HG03460 (cell line): ENCODE results near the gene HPX.

Experiments
- ATAC-seq: cut with Tn5 transposase; IDR thresholded peaks from one replicate; pipeline ENCODE4 v1.9.1; 2021; ENCODE audit not compliant: unreplicated experiment

Gene HPX

GRCh38 chr11:6418557-6419008, 22.2 kb downstream of the HPX start:
- ATAC-seq = no peak

DNA sequence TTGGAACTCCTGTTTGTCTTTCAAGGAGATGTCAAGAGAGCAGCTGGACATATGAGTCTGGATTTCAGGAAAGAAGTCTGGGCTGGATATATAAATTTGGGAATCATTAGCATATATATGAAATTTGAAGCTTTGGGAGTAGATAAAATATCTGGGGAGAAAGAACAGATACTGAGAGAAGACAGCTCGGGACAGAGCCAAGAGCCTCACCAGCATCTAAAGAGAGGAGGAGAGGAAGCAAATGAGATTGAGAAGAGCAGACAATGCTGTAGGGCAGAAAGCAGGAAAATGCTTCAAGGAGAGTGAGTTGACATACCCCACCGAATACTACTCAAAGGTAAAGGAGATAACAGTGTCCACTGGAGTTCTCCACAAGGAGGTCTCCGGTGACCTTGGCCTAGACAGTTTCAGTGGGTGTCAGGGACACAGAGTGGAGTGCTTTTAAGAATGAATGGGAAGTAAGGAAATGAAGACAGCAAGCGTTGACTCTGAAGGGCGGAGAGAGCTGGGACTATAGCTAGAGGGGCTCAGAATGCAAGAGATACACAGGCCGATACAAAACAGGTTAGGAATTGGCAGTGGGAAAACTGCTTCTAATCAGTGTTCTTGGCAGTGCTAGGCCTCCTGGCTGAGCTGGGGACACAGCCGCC, 22.8 kb downstream of the HPX start:
- no peak for ATAC-seq

GRCh38 chr11:6415797-6416196, 25.0 kb downstream of the HPX start:
- ATAC-seq = no peak

DNA sequence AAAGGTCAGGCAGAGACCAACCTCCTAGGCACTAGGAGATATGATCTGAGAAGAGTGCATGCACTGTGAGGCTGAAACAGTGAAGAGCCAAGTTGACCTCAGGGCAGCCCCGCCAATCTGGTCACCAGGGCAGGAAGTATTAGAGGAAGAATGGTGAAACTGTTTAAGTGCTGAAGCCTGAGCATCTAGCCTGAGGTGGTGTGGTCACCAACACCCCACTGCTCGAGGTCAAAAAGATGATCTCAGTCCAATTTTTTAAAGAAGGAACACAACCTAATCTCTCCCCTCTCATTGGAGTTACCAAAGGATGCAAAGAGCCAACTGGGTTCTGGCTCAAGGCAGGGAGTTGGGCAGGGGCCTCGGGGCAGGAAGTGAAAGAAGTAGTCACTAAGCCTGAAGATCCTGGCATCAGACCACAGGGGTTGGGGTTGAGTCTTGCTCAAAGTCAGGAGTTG, 25.9 kb downstream of the HPX start:
- peak; percentile 45 for ATAC-seq

GRCh38 chr11:6413791-6414201, 27.0 kb downstream of the HPX start:
- no peak for ATAC-seq

DNA sequence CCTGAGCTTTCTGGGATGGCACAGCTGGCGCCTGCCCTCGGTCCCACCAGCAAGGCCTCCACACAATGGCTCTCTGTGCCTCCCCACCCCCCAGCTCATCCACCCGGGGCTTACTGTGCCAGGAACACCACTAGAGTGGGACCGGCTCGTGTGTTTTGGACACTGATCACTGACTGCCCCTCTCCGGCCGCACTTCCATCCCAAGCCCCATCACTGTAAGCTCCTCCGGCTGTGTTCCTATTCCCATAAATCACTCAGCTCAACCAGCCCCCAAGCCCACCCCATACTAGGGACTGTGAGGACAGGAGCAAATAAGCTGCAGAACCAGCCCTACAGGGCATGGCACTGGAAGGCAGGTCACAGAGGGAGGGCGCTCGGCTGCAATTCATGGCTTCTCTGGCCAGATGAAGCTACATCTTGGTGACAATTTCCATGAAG, 29.2 kb downstream of the HPX start:
- no peak for ATAC-seq

DNA sequence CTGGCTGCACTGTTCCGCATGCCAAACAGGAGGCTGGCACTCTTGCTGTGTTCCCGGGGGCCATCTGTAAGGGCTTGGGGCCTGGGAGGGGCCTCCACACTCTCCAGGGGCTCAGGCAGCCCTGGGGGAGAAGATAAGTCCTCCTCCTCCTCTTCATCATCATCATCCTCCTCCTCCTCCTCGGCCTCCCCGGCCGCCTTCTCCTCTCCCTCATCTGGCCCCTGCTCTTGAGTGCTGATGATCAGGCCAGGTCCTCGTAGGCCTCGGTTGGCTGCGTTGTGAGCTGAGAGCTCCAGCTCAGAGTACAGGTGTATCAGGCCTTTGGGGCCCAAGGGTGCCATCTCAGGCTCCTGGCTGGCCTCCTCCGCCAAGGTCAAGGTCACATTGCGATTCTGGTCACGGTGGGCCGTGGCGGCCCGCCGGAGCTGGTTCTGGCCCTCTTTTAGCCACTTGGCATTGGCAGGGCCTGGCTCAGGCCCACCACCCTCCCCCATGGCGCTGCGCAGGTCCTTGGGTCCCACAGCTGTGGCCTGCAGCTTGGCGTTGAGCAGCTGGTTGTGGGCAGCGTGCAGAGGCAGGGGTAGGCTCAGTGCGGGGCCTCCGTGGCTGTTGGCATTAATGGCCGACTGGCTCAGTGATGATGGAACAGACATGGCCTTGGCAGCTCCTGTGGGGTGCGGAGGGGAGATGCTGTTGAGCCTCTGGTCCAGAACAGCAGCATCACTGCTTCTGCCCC, 29.9 kb downstream of the HPX start:
- no peak for ATAC-seq

DNA sequence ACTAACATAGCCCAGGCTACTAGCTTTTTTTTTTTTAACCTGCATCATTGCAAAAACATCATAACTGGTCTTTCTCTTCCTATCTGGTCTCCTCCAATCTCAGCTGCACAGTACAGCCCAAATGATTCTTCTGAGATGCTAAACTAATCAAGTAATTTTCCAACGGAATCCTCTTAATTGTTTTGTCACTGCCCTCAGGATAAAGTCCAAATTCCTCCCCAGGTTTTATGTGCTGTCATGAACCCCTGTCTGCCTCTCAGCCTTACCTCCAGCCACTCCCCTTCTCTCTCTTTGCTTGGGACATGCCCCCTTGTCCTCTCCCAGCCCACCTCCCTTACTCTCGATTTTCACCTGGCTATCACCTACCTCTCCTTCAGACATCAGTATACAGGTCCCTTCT, 34.4 kb downstream of the HPX start:
- ATAC-seq = no peak

DNA sequence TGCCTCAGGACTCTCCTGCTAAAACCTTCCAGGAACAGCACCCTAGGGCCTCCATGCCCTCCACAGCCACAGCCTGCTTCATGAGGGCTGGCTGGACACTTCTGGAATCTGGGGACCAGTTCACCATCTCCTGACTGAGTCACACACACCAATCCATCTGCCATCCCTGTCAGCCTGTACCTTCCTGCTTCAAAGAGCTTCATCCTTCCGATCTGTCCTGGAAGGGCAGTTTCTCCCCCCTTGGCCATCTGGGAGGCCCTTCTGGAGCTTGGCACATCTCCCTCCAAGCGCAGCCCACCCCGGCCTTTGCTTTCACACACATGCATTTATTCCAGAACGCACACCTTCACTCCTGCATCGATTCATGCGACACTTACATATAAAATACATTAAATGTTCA, 34.9 kb downstream of the HPX start:
- ATAC-seq = no peak

DNA sequence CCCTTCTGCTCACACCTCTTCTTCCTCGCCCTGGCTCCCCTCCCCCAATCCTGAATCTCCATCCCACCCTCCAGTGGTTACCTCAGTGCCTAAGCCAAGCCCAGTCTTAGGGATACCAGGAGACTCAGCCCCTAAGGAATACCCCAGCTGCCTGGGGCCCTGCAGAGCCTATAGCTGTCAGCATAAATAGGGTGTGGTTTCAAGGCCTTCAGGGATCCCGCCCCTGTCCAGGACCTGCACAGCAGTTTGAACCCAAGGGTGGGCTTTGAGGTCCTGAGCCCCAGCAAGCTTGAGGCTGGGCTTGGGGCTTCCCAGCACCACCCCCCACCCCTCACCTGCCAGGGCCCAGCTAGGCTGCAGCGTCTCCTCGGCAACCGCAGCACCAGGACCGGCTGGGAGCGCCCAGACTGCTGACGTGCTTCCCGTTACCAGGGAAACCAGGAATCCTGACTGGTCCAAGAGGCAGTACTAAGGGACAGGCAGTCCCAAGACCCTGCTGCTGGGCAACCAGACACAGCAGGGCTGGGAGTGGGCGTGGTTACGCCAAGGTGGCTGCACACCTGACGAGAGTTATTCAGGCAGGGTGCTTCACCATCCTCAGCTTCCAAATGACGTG, 35.6 kb downstream of the HPX start:
- no peak for ATAC-seq

DNA sequence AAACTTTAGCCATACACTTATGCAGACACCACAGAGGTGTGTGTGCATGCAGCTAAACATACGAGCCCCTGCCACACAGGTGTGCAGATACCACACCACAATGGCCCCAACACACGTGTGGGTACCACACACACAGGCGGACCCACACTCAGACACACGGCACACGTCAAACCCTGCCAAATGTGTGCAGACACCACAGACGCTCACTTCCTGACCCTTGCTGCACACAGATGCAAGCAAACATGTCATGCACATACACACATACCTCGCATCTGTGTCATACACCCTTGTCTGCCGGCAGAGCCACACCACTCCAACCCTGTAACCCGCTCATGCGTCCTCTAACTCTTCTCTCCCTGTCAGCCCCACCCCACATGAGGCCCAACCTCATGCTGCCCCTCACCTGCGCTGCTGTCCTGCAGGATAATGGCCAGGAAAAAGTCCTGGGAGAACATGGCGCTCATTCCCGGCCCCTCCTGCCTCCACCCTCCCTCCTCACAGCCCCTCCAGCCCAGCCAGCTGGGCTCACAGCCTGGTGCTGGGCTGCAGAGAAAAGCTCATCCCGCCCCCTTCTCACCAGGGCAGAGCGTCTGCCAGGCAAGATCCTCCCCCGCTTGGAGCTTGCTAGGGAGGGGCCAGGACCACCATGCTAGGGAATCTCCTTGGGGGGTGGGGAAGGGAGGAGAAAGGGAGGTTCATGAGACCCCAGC, 36.3 kb downstream of the HPX start:
- no peak for ATAC-seq

DNA sequence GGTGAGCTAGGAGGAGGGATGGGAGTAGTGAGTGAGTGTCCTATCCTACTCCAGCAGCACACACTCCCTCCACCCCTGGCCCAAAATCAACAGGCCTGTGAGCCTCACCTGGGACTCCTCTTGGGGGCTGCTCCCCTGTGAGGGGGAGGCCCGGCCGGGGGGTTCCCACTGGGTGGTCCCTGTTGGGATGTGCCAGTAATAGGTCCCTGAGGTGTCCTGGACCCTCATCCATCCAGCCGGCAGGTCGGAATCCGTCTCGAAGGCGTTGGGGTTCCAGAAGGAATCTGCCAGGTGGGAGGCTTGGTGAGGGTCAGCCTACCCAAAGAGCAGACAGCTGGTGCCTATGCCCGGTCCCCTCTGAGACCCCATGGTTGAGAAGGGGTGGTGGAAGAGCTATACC, 37.2 kb downstream of the HPX start:
- no peak for ATAC-seq

- ATAC-seq = peak; percentile 98
Observed at GRCh38 chr11:6402561-6402981, 38.2 kb downstream of the HPX start.

- peak; percentile 18 for ATAC-seq
Observed at GRCh38 chr11:6402061-6402470, 38.7 kb downstream of the HPX start.

DNA sequence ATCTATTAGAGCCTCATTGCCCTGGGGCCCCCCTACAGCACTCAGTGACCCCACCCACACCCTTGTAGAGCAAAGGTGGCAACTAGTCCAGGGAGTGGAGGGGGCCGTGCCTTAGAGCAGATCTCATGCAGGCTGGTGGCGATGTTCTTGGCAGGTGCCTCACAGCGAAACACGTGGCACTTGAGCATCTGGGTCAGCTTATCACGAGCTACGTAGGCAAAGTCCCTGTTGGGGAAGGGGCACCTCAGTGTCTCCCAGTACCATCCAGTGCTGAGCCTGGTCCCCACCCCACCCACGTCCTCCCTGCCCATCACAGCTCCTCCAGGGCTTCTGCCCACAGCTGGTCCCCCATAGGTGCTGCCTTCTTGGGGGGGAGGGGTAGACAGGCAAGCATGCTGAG, 39.3 kb downstream of the HPX start:
- no peak for ATAC-seq

DNA sequence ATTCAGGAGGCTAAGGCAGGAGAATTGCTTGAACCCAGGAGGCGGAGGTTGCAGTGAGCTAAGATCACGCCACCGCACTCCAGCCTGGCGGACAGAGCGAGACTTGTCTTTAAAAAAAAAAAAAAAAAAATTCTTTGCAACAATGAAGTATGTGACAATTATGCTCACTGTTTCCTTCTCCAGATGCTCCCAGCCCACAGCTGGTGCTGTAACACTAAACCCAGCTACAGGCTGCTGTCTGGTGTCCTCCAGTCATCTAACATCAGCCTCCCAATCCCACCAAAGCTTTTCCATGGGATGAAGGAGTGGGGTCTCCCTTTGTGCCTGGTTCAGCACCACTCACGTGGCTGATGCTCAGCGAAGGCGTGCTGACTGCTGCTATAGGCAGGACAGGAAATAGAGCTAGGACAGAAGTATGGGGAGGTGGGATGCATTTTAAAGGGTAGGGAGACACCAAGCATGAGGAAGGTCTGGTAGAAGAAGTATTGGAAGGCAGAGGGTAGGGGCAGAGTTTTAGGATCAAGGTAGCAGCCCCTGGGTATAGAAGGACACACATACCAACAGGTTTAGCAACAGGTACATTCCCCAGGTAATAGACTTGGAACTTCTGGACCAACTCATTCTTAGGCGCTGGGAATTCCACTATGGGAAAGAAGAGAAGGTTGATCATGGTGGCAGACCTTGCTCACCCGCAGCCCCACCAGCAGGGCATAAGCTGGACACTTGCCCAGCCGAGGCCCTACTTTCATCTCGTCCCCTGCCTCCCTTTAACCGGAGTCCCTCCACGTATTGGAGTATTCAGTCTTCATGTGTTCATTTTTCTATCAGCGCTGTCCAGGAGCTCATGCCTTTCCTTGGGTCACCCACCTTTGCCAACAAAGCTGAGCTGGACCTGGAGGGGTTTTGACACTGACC, 40.1 kb downstream of the HPX start:
- ATAC-seq = no peak

DNA sequence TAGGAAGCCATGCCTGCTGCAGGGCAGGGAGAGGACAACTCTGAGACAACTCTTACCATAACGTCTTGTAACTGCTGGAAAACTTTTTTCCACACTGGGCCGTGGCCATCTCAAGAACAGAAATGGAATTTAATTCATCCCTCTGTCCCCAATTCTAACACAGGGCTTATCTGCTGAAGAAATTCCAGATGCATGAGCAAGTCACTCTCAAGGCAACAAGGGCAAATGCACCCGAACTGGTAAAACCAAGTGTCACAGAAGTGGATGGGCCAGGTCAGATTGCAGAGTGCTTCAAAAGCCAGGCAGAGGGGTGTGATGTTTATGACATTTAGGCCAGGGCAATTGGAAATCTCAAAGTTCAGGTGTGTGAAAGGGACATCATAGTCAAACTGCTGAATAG, 43.2 kb downstream of the HPX start:
- no peak for ATAC-seq

- ATAC-seq = no peak
Observed at GRCh38 chr11:6397156-6397555, 43.6 kb downstream of the HPX start.

- ATAC-seq = no peak
Observed at GRCh38 chr11:6395470-6396060, 45.2 kb downstream of the HPX start.
